Measurements from ENCODE around the gene WWC2.

GRCh38 chr4:183297675-183298074 is 198.6 kb downstream of the WWC2 start:
- TF ChIP-seq CTCF (IDR thresholded peaks at IDR 0.05; ENCODE audit: borderline replicate concordance, extremely low read depth, low read length, poor library complexity, severe bottlenecking) (no peak), EZH2 (IDR thresholded peaks at IDR 0.05; ENCODE audit: borderline replicate concordance, low read depth, low read length, severe bottlenecking) (no peak)
